Middle frontal gyrus (tissue), 1 donor: ENCODE results near the gene CELA1.
A peak's percentile ranks its signal among the peaks of the same experiment; 100 is the strongest.
"Not testable (repeated sequence)": the region's sequence is repeated elsewhere in the genome, so short reads cannot be mapped to it uniquely, and the experiment has no call there.

Experiments used
- DNase-seq: peaks from one replicate; pipeline ENCODE4 v3.0.0-alpha.2; 2015; ENCODE audit warnings: low spot score; ENCODE audit errors: extremely low spot score

The CELA1 gene

DNA sequence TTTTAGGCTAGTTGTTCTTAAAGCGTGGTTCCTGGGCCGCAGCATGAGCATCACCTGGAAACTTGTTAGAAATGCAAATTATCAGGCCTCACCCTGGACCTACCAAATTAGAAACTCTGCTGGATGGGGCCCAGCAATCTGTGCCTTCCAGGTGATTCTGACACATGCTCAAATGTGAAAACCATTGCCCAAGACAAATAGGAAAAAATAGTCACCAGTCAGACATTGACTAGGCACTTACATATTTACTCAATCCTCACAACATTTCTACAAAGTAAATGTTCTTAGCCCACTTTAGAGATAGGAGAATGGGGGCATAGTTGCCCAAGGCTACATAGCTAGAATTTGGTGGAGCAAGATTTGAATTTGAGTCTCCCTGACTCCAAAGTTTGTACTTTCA, 3.3 kb downstream of the CELA1 start:
- no peak for DNase-seq

DNA sequence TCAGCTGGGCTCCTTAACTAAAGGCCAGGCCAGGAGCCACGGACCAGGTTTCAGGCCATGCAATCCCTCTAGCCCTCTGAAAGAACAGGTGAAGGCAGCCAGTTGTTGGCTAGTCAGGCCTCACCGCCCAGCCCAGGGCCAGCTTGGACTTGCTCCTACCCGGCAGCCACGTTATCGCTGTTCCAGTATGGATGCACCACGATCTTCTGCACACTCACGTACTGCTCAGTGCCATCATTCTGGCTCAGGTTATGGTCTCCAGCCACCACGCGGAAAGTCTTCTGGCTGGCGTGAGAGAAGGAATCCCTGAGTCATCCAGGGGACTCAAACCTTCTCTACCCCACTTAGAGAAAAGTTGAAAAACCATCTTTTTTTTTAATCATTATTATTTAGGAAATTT, 4.1 kb downstream of the CELA1 start:
- no peak for DNase-seq

DNA sequence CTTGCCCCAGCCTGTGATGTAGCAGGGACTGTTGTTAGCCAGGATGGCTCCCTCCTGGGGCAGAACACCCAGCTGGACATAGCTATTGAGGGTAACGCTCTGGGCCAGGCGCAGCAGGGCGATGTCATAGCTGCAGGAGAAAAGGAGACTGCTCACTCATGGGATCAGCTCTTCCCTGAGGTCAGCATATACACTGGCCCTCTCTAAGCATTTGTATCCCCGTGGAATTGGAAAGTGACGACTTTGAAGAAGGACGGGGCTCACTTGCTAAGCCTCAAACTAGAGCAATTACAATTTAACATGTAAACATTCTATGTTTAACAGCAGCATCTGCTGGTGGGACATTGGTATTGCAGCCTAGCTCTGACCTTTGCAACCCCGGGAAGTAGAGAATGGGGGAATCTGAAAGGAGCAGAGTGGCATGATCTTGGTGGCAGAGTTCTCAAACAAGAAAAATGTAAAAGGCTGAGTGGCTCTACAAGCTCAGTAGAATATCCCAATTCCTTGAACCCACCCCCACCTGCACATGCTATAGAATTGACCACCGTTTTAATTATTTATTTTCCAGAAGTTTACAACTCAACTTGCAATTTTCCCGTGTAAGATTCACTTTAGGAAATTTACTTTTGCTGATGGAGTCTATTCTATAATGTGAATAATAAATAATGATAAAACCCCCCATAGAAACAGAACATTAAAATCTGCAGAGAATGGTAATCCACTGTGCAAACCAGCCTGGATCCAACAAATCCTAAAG, 5.0 kb downstream of the CELA1 start:
- DNase-seq: peak; percentile 56

DNA sequence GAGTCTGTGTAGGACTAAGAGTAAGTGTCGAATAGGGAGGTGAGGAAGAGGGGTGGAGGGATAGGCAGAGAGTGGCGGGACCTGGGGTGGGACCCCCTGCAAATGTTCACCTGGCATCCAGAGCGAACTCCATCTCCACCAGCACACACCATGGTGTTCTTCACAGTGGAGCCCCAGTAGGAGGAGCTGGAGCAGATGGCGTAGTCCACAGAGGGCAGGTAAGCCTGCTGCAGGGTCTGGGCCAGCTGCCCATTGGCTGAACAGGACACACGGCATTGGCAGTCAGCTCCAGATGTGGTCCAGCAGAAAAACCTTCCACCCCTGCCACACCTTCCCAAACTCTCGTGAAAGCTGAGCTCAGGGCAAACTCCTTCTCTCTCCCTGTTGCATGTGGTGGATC, 6.7 kb downstream of the CELA1 start:
- no peak for DNase-seq

DNA sequence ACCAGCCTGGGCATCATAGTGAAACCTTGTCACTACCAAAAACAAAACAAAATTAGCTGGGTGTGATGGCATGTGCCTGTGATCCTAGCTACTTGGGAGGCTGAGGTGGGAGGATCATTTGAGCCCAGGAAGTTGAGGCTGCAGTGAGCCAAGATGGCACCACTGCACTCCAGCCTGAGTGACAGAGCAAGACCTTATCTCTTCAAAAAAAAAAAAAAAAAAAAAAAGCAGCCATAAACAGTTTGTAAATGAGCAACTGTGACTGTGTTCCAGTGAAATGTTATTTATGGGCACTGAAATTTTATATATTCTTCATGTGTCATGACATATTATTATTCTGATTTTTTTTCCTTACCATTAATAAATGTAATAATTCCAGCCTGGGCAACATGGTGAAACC, 9.1 kb downstream of the CELA1 start:
- not testable (repeated sequence) for DNase-seq

DNA sequence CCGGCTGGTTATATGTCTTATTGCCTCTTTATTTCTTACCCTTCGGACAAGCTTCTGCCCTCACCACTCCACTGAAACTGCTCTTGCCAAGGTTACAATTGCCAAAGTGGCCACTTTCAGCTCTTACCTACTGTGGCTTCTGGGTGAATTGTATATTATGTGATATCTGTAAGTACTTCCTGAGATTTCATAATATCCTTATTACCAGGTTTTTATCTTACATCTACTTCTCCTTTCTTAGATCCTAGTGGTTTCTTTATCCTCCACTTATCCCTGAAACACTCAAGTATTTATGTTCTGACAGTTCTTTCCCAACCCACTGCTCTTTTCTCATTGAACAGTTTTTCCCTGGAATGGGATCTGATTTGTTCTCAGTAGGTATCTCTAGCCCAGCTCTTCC, 10.5 kb downstream of the CELA1 start:
- no peak for DNase-seq

DNA sequence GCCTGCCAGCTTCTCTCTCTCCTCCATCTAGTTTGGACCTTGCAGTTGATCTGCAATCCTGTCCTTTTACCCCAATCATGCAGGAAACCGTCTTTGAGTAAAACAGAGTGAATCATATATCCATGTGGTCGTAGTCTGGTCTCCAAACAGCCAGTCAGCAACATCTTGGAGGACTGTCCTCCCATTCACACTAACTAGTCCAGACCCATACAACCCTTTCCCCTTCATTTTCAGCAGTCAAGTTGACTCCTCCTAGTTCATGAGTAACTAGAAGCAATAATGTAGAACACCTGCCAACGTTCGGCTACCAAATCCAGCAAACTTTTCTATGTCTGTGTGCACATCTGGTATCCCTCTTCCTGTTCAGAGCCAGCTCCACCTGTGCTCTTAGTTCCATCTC, 11.7 kb downstream of the CELA1 start:
- DNase-seq: no peak

DNA sequence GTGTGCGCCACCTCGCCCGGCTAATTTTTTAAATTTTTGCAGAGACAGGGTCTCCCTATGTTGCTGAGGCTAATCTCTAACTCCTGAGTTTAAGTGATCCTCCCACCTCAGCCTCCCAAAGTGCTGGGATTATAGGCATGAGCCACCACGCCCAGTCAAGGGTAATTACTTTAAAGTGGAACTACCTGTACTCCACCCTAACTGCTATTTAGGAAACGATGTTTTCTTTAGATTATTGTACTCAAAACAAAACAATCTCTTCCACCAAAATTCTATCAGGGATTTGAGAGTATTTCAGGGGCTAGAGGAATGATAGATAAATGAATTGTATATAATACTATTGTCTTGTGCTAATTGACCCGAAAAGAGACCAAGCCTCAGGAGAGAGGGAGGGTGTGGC, 12.9 kb downstream of the CELA1 start:
- DNase-seq: no peak

DNA sequence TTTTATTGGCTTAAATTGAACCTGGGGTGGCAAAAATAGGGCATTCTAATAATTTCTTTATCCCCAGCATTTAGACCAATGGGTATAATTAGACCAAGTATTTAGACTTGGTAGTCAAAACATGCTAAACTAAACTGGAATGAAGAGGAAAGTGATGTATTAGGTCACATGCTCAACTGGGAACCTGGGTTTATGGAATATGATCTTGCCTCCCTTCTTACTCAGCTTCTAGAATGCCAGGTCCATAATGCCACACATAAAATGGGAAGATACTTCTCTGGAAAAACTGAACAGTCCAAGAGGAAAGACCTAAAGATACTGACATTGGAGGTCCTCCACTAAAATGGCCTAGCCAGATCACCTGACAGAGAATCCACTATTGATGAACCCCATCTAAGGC, 16.3 kb downstream of the CELA1 start:
- DNase-seq: no peak

DNA sequence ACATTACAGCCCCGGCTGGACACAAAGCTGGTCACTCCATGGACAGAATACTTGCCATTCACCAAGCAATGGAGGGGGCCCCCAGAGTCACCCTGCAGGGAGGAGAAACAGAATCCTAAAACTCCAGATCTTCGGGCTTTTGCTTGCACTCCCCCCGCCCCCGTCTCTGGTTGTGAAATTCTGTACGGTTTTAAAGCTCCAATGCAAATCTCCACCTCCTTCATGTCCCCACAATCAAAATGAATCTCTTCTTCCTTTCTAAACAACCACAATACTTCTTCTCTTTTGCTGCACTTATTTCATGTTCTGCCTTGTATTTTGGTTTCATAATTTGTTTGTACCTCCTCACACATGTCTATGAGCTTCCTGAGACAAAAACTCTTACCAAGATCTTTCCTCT, 16.7 kb downstream of the CELA1 start:
- no peak for DNase-seq

DNA sequence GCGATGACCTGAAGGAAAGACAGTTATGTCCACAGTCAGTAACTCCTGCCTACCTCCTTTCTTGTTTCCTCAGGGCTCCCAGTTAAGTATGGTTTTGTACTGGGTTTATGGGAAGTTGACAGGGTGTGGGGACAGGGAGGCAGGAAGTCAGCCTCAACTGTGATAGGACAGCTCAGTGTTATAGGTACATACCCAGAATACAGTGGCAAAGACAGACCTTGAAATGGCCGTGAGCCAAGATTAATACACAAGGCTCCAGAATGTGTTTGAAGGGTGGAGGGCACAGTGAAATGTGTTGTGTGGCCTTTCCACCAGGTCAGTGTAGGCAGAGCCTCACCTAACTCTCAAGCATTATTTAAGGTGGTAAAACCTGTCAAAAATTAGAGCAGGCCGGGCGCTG, 17.9 kb downstream of the CELA1 start:
- DNase-seq: no peak

DNA sequence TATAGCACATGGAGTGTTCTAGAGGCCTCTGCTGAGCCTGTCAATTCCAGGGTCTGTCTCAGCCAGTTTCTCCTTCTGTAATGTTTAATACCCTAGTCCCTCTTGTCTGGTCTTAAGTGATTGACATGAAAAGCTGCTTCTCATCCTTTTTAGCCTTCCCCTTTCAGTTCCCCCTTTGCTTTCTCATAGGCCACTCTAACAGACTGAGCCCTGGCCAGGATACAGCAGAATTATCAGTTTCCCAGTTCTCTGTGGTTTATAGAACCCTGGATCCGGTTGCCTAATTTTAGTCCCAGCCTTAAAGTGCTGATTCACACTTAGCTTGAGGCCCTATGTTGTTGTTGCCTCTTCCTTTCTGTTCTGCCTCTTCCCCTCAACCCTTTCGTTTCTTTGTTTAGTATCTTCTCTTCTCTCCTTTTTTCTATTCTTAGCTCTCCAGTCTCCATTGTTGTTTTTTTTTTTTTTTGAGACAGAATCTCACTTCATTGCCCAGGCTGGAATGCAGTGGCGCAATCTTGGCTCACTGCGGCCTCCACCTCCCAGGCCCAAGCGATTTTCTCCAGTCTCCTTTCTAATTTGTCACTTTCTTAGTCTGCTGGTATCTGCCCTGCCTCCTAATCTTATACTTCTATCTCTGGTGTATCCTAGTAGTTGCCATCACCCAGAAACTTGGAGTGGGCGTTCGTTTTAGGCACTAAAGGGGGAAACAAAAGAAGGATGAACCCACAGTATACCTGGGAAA, 19.6 kb downstream of the CELA1 start:
- no peak for DNase-seq

DNA sequence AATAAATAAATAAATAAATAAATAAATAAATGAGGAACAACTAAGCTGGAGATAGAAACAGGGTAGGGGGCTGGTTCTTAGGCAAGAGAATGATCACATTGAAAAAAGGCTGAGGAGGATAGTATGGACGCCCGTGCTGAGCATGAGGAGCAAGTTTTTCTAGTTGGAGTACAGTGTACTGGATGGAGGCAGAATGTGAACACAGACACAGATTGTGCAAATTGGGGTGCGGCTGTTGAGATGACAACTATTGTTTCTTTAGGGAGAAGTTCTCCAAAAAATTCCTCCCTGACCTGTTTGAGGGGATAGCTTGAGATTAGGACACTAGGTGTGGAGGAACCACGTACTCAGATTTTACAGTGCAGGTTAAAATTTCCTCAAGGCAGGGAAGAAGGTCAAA, 21.5 kb downstream of the CELA1 start:
- DNase-seq: no peak

DNA sequence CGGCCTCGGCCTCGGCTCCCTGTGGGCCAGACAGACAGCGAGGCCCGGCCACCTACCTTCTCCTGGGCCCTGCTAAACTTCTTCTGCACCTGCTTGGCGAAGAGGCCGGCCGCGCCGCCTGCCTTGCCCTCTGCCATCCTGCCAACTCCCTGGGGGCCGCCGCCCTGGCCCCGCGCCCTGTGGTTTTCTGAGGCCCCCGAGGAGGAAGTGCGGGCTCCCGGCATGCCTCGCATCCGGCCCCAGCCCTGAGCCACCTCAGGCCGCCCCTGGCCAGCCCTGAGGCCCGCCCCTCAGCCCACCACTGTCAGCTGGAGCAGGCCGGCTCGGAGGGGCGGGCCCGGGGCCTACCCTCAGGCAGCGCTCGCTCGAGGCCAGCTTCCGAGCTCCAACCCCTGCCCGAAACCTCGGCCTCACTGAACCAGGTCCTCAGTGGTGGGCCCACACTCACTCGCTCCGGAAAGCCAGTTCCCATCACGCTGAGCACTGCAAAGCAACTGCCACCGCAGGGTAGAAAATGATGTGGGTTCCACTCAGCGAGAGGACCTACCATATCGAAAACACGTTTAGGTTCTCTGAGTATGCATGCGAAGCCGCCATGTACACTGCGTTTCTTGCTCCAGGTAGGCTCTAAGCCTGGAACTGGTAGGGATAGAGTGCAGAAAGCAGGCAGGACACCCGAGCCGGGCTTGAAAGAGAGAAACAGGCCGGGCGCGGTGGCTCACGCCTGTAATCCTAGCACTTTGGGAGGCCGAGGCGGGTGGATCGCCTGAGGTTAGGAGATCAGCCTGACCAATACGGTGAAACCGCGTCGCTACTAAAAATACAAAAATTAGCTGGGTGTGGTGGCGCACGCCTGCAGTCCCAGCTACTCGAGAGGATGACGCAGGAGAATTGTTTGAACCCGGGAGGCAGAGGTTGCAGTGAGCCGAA, 22.2 kb downstream of the CELA1 start, which contains the start of gene BIN2:
BIN2 (minus strand) TSS at position 209 of the 930 bp plus-strand sequence; CDS start at position 137, 72 bp downstream.
- no peak for DNase-seq

DNA sequence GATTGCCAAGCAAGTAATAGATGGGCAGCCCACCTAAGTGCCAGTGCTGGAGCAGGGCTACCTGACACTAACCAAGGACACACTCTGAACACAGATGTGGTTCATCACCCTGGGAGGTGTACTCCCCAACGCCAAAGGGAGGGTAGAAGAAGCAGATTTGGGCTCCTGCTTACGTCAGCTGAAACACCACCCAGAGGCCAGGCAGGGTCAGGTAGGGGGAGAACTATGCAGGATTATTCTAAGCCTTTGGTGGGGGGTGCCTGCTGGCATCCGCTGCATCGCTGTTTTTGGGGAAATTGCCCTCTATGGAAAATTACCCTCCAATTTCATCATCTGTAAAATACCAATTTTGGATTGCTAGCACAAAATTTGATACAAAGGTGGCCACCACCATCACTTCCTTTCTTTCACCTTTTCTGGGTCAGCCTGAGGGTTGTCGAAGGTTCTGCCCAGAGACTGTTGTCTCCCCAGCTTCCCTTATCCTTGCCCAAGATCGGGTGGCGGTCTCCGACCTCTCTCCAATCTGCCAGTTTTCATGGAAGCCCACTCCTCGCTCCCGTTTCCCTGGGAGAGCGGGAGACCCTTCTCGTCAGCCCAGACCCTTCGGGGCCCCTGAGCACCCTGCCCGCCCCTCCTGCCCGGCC, 23.0 kb downstream of the CELA1 start:
- no peak for DNase-seq

DNA sequence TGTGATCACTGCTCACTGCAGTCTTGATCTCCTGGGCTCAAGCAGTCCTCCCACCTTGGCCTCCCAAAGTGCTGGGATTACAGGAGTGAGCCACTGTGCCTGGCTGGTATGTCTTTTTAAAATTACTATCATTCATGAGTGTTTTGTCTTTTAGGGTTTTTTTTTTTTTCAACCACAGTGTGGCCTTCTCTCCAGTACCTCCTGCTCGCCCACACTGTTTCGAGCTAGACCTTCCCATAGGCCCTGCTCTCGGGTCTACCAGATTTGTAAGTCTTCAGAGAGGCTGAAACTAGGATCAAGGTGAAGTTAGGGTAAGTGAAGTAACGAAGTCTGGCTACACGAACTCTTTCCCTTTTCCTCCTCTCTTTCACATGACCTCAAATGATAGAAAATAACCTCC, 24.0 kb downstream of the CELA1 start:
- no peak for DNase-seq

DNA sequence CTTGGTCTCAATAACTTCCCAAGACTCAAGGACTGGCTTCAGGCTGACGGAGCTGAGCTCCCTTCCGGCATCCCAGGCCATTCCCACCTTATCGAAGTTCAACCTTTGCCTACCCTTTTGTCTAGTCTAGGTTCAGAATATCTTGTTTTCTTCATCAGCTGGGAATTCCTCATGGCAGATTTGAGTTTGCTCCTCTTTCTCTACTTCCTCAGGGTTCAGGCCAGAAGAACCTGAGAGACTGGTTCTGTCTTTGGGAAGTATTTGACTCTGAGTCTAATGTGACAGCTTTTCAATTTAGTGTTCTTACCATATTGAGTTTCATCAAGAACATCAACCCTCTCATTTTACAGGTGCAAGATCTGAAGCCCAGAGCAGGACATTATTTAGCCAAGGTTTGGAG, 24.6 kb downstream of the CELA1 start:
- DNase-seq: no peak

DNA sequence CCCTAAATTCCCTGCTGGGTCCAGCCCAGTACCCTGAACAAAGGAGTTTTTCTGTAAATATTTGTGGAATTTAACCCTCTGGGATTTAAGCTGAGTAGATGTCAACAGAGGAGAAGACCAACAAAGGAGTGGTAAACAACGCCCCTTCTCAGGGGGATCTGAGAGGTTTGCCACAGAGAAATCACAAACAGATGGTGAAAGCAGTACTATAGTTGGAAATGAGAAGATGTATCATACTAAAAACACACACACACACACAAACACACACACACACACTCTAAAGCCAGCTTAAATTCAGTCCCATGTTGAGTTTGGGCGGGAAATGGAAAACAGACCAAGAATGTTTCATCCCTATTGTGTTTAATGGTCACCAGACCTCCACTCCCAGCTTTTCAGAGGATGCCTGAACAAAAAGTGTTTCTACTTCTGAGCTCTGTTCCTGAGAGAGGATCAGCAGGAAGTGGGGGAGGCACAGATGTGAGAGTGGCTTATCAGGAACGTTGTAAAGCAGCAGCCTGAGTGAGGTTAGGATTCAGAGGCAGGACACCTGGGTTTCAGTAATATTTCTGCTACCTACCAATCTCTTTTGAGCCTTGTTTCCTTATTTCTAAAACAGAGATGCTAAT, 25.7 kb downstream of the CELA1 start:
- no peak for DNase-seq

DNA sequence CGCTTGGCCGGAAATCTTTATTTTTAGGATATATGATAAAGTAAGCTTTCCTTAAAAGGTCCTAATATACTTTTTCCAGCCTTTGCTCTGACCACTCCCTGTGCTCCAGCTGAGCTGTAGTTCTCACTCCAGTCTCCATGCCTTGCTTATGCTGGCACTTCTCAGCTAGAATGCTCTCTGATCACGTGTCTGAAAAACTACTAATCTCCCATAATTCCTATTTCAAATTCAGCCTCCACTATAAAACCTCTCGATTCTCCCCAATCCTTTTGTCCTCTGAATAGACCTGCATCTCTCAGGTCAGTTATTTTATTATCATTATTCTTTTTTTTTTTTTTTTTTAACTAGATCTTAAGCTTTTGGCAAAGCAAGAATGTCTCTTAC, 26.2 kb downstream of the CELA1 start:
- no peak for DNase-seq

DNA sequence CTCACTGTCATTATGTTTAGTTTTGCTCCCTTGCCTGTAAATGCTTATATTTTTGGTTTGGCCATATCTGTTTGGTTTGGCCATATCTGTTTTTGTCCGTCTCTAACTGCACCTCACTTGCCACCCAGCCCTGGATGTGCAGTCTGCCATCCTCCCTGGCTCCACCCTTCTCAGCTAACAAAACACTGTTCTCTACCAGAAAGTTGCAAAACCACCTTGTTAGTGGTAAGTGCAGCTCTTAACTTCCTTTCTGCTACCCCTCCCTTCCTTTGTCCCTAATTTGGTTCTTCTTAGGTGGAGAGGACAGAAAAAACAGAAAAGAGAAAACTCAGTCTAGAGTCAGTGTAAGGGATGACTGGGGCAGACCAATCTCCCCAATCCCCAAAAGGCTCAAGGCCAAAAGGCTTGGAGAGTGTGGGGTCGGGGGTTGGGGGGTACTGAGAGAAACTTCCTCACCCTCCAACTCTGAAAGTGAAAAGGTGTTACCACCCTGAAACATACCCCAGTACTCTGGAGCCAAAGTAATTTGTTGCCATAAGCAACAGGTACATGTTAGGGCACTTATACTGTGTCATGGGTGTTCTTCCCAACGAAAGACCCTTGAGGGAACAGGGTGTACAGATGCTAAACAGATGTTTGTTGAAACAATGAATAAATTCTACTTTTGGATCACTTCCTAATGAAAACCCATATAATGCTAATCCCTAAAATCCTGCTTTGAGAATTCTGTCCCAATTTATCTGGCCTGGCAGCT, 27.5 kb downstream of the CELA1 start:
- no peak for DNase-seq
